Upper lobe of left lung (tissue), 6 donors: Measurements from ENCODE around the gene BTBD9. TPM values are rescaled to one million over a fixed set of nuclear protein-coding genes. Genes with fewer than 3 reads are reported as not detected.

Experiments
- ATAC-seq, 2 donors: fragments of 200-7000 bp; cut with Tn5 transposase; one replicate each; pipeline ENCODE4 v1.9.1; 2022; ENCODE audit warnings: mild to moderate bottlenecking in 2 of 2, moderate library complexity in 2 of 2; ENCODE audit not compliant: low FRiP score in 2 of 2
- DNase-seq, 2 donors: peaks; one replicate each; pipeline ENCODE4 v3.0.0-alpha.2; 2019 to 2020
- H3K27ac ChIP-seq, 4 donors: fragments of 200-600 bp; sonication (generic); one replicate each; pipeline ENCODE4 v1.5.1; 2016 to 2019
- H3K27me3 ChIP-seq, 4 donors: fragments of 200-600 bp; sonication (generic); one replicate each; pipeline ENCODE4 v1.5.1; 2017 to 2019
- H3K36me3 ChIP-seq, 4 donors: fragments of 200-600 bp; sonication (generic); one replicate each; pipeline ENCODE4 v1.5.1; 2016 to 2019
- H3K4me1 ChIP-seq, 4 donors: fragments of 200-600 bp; sonication (generic); one replicate each; pipeline ENCODE4 v1.5.1; 2018 to 2019
- H3K4me3 ChIP-seq, 4 donors: fragments of 200-600 bp; sonication (generic); one replicate each; pipeline ENCODE4 v1.5.1; 2017 to 2019; ENCODE audit warnings: mild to moderate bottlenecking in 2 of 4, moderate library complexity in 1 of 4
- H3K9me3 ChIP-seq, 4 donors: fragments of 200-600 bp; sonication (generic); one replicate each; pipeline ENCODE4 v1.5.1; 2018 to 2019
- EP300 ChIP-seq, 4 donors: sonication (generic); formaldehyde crosslinking; IDR thresholded peaks; one replicate each; pipeline ENCODE4 v1.5.1; 2017; ENCODE audit warnings: antibody characterized with exemption in 4 of 4, control low read depth in 2 of 4
- POLR2A ChIP-seq, 4 donors: fragments of 450-650 bp; IDR thresholded peaks; one replicate each; pipeline ENCODE4 v1.5.1; 2016 to 2017; ENCODE audit warnings: antibody characterized with exemption in 4 of 4, mild to moderate bottlenecking in 2 of 4
- POLR2AphosphoS5 ChIP-seq, 2 donors: sonication (generic); formaldehyde crosslinking; IDR thresholded peaks; one replicate each; pipeline ENCODE4 v1.5.1; 2017; ENCODE audit warnings: antibody characterized with exemption in 2 of 2
- WGBS, 2 donors: methylation state at CpG; one replicate each; pipeline ENCODE4 v1.1.5; 2017 to 2018; 5-methylcytosine and 5-hydroxymethylcytosine counted together
- total RNA-seq, 6 donors: library from RNA; depleted of rRNA in 4 of 6; stranded (reverse); fragments of >200 nt in 4 of 6; gene quantifications; one replicate each; pipeline versions ENCODE4 v1.1.0 to v1.2.1, GENCODE V29; 2016 to 2021
- TF ChIP-seq, protein P1 (sequence below), 6 experiments: fragments of 450-650 bp in 4 of 6; fragments of 200-600 bp in 2 of 6; sonication (generic) in 2 of 6; IDR thresholded peaks; one replicate each; pipeline ENCODE4 v1.5.1; 2016 to 2019; ENCODE audit warnings: antibody characterized with exemption in 6 of 6
- donor health status: DM: no; HTN: no; CAD: no; lungs with moderate emphysema.
- donor health status: DM: no; HTN: yes; CAD: no; lungs with severe emphysema.

BTBD9 gene
- total RNA-seq, 6 donors from 2014 or later: 18.2 to 60.8 (median 44.9) TPM

DNA sequence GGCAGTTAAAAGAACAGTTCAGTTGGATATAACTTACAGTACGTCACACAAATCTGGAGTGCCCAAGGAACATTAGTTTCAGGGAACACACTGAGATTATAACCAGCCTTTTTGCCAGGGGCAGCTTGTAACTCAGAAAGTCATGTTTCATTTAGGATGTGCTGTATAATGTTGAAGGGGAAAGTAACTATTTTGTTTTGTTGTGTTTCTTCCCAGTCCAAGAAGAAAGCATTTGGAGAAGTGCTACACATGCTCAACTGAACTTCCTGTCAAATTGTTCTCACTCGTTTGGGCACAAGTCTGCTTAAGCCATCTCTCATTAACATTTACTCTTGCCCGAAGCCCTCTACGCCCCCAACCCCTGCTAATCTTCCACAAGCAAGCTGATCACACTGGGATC, 157.9 kb downstream of the BTBD9 start:
- WGBS, 2 donors: 74 to 79% methylated on average over 4 of the region's 4 CpGs

DNA sequence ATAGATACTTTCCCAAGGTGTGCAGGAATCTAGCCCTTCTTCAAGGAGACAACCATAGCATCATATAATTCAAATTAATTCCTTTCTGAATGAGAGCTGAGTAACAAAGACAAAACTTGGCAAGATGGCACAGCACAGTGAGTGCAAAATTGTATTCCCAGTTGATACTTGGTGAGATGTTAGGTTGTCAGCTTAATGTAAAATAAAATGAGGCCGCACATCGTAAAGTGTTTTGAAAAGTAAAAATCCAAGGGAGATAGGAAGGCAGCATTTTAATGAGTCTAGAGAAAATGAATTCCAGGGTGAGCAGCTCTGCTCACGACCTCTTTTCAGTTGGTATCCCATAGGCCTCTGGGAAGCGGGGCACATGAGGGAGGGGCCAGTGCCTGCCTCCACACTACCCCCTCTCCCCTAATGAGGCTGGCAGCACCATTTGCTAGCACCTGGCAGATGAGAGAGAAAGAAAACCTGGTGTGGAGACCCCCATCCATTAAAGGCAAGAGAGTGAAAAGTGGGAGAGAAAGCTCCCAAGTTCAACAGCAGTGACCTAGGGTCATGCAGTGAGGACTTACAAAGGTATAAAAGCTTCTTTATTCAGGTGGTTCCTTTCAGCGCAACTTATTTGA, 158.4 kb downstream of the BTBD9 start:
- DNase-seq (no peak), ATAC-seq (no peak)
- peaks cover 7 to 26% (median 16%) of the 10 kb centered on the region in 4 donors for H3K4me1 ChIP-seq
- no peak overlapping the region for H3K4me3 ChIP-seq
- no peaks in the 10 kb centered on the region for H3K9me3 ChIP-seq
- no peaks in the 10 kb centered on the region for H3K36me3 ChIP-seq
- WGBS, 2 donors: 94 to 95% methylated on average over 5 of the region's 5 CpGs
- TF ChIP-seq POLR2A (IDR thresholded peaks at IDR 0.05): no peak
- no peak for TF ChIP-seq POLR2AphosphoS5 (IDR thresholded peaks at IDR 0.05)
- TF ChIP-seq, protein P1, sequence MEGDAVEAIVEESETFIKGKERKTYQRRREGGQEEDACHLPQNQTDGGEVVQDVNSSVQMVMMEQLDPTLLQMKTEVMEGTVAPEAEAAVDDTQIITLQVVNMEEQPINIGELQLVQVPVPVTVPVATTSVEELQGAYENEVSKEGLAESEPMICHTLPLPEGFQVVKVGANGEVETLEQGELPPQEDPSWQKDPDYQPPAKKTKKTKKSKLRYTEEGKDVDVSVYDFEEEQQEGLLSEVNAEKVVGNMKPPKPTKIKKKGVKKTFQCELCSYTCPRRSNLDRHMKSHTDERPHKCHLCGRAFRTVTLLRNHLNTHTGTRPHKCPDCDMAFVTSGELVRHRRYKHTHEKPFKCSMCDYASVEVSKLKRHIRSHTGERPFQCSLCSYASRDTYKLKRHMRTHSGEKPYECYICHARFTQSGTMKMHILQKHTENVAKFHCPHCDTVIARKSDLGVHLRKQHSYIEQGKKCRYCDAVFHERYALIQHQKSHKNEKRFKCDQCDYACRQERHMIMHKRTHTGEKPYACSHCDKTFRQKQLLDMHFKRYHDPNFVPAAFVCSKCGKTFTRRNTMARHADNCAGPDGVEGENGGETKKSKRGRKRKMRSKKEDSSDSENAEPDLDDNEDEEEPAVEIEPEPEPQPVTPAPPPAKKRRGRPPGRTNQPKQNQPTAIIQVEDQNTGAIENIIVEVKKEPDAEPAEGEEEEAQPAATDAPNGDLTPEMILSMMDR (IDR thresholded peaks at IDR 0.05): no peak
- no peak for TF ChIP-seq EP300 (IDR thresholded peaks at IDR 0.05)
- no peaks in the 10 kb centered on the region for H3K27me3 ChIP-seq
- no peak overlapping the region for H3K27ac ChIP-seq

More for the DNA sequence above, 157.9 kb downstream of the BTBD9 start:
- DNase-seq: no peak
- Histone ChIP-seq H3K4me1 (peaks cover 7 to 26% (median 16%) of the 10 kb centered on the region in 4 donors), H3K36me3 (no peaks in the 10 kb centered on the region), H3K4me3 (no peak overlapping the region), H3K27ac (no peak overlapping the region), H3K9me3 (no peaks in the 10 kb centered on the region), H3K27me3 (no peaks in the 10 kb centered on the region)
- no peak for ATAC-seq
- TF ChIP-seq POLR2A (IDR thresholded peaks at IDR 0.05) (no peak), EP300 (IDR thresholded peaks at IDR 0.05) (no peak), POLR2AphosphoS5 (IDR thresholded peaks at IDR 0.05) (no peak)
- TF ChIP-seq, protein P1 (IDR thresholded peaks at IDR 0.05): no peak

- ATAC-seq: no peak
- Histone ChIP-seq H3K9me3 (no peaks in the 10 kb centered on the region), H3K27ac (no peak overlapping the region), H3K4me3 (no peak overlapping the region), H3K27me3 (no peaks in the 10 kb centered on the region), H3K4me1 (peaks cover 7 to 26% (median 16%) of the 10 kb centered on the region in 4 donors), H3K36me3 (no peaks in the 10 kb centered on the region)
- no peak for DNase-seq
- TF ChIP-seq EP300 (IDR thresholded peaks at IDR 0.05) (no peak), POLR2A (IDR thresholded peaks at IDR 0.05) (no peak), POLR2AphosphoS5 (IDR thresholded peaks at IDR 0.05) (no peak)
- TF ChIP-seq, protein P1 (IDR thresholded peaks at IDR 0.05): no peak
- WGBS, 2 donors: 77 to 82% methylated on average over 4 of the region's 4 CpGs
Observed at GRCh38 chr6:38480036-38480435, 159.7 kb downstream of the BTBD9 start.

- H3K27ac ChIP-seq: no peak overlapping the region
- no peak for ATAC-seq
- TF ChIP-seq, protein P1 (IDR thresholded peaks at IDR 0.05): no peak
- TF ChIP-seq POLR2A (IDR thresholded peaks at IDR 0.05) (no peak), EP300 (IDR thresholded peaks at IDR 0.05) (no peak), POLR2AphosphoS5 (IDR thresholded peaks at IDR 0.05) (no peak)
- DNase-seq: no peak
- H3K4me1 ChIP-seq: peaks cover 7 to 26% (median 15%) of the 10 kb centered on the region in 4 donors
- 88 to 92% methylated on average over 1 of the region's 1 CpG for WGBS, 2 donors
- H3K27me3 ChIP-seq: no peaks in the 10 kb centered on the region
- no peaks in the 10 kb centered on the region for H3K9me3 ChIP-seq
- H3K36me3 ChIP-seq: no peaks in the 10 kb centered on the region
- H3K4me3 ChIP-seq: no peak overlapping the region
Observed at GRCh38 chr6:38479331-38479730, 160.4 kb downstream of the BTBD9 start.
